Measurements from ENCODE around the gene SLC30A3.
A peak's percentile ranks its signal among the peaks of the same experiment; 100 is the strongest.

Gene SLC30A3

DNA sequence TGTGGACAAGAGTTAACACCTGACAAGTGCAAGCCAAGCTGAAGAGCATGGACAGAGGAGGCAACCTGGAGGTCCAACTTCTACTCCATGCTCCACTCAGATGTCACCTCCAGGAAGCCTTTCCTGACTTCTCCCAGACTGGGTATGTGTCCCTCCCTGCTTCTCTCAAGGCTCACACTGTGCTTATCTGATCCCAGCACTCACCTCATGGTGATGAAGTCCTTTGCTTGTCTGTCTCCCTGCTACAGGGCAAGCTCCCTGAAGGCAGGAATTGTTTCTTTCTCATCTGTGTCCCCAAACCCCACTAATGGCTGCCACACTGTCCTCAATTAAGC is 2.7 kb upstream of the SLC30A3 start:
- TF ChIP-seq, protein P1, sequence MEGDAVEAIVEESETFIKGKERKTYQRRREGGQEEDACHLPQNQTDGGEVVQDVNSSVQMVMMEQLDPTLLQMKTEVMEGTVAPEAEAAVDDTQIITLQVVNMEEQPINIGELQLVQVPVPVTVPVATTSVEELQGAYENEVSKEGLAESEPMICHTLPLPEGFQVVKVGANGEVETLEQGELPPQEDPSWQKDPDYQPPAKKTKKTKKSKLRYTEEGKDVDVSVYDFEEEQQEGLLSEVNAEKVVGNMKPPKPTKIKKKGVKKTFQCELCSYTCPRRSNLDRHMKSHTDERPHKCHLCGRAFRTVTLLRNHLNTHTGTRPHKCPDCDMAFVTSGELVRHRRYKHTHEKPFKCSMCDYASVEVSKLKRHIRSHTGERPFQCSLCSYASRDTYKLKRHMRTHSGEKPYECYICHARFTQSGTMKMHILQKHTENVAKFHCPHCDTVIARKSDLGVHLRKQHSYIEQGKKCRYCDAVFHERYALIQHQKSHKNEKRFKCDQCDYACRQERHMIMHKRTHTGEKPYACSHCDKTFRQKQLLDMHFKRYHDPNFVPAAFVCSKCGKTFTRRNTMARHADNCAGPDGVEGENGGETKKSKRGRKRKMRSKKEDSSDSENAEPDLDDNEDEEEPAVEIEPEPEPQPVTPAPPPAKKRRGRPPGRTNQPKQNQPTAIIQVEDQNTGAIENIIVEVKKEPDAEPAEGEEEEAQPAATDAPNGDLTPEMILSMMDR (IDR thresholded peaks at IDR 0.05; ENCODE audit: low read depth, low read length, poor library complexity, severe bottlenecking) = no peak
- no peak for TF ChIP-seq EZH2phosphoT487 (IDR thresholded peaks at IDR 0.05; ENCODE audit: borderline replicate concordance, low read length)
- Histone ChIP-seq H3K4me3 (ENCODE audit: low read length) (no peak overlapping the region), H3K9me3 (ENCODE audit: control insufficient read depth, insufficient read depth, low read length) (no peaks in the 10 kb centered on the region), H3K4me1 (ENCODE audit: control insufficient read depth, low read length) (peaks cover 33% of the 10 kb centered on the region), H3K27me3 (ENCODE audit: control insufficient read depth, low read length) (peaks cover 62% of the 10 kb centered on the region), H3K4me2 (ENCODE audit: low read length) (no peak overlapping the region; the same call in 1 of the 2 replicates), H3K27ac (ENCODE audit: low read depth, low read length) (no peak overlapping the region), H3F3A (ENCODE audit: control insufficient read depth, insufficient read depth) (no peaks in the 10 kb centered on the region), H4K20me1 (ENCODE audit: control insufficient read depth, insufficient read depth, low read depth, low read length) (no peaks in the 10 kb centered on the region), H3K36me3 (ENCODE audit: control insufficient read depth, low read length) (no peaks in the 10 kb centered on the region), H3K79me2 (ENCODE audit: control insufficient read depth, low read length) (no peaks in the 10 kb centered on the region), H3K9me2 (replicated peaks; ENCODE audit: control insufficient read depth, low read length) (no peaks in the 10 kb centered on the region)

DNA sequence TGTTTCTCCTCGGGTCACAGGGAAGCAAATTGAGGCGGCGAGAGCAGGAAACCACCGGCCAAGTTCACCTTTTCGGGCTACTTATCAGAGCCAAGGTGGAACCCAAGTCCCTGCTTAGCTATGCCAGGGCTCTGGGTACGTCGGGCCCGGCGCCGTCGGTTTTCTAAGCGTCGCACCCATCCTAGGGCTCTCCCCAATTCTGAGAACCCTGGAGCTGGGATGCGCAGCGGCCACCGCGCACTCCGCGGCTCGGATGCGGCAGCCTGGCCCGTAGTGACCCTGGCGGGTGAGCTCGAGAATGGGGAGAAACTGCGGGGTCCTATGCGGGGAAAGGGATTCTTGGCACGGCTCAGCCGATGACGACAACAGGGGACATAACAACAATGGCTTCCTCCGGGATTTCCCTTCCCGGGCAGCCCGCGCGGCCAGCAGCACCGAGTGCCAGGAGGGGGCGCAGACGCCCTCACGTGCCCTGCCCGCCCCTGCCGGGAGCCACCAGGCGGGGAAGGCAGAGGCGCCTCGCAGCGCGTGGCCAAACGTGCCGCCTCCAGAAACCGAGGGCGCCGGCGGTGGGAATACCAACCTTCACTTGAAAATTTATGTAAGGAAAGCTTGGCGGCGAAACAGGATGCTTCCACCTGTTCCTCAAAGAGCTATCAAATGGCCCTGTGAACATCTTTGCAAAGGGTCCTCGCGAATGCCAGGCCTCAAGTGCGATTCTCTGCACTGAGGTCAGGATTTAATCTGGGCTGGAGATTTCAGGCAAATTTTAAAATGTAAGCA is 2.1 kb upstream of the SLC30A3 start:
- H3K4me2 ChIP-seq (ENCODE audit: low read length) = peak overlapping the region; percentile 89
- no peaks in the 10 kb centered on the region for H4K20me1 ChIP-seq (ENCODE audit: control insufficient read depth, insufficient read depth, low read depth, low read length)
- no peaks in the 10 kb centered on the region for H3K79me2 ChIP-seq (ENCODE audit: control insufficient read depth, low read length)
- peak overlapping the region; percentile 78 for H3K4me3 ChIP-seq (ENCODE audit: low read length)
- H3K36me3 ChIP-seq (ENCODE audit: control insufficient read depth, low read length) = no peaks in the 10 kb centered on the region
- TF ChIP-seq, protein P1 (IDR thresholded peaks at IDR 0.05; ENCODE audit: low read depth, low read length, poor library complexity, severe bottlenecking) = peak; percentile 73
- no peak for TF ChIP-seq EZH2phosphoT487 (IDR thresholded peaks at IDR 0.05; ENCODE audit: borderline replicate concordance, low read length)
- no peaks in the 10 kb centered on the region for H3F3A ChIP-seq (ENCODE audit: control insufficient read depth, insufficient read depth)
- no peaks in the 10 kb centered on the region for H3K9me2 ChIP-seq (replicated peaks; ENCODE audit: control insufficient read depth, low read length)
- no peak overlapping the region for H3K27ac ChIP-seq (ENCODE audit: low read depth, low read length)
- peaks cover 33% of the 10 kb centered on the region for H3K4me1 ChIP-seq (ENCODE audit: control insufficient read depth, low read length)
- peaks cover 68% of the 10 kb centered on the region for H3K27me3 ChIP-seq (ENCODE audit: control insufficient read depth, low read length)
- H3K9me3 ChIP-seq (ENCODE audit: control insufficient read depth, insufficient read depth, low read length) = no peaks in the 10 kb centered on the region

DNA sequence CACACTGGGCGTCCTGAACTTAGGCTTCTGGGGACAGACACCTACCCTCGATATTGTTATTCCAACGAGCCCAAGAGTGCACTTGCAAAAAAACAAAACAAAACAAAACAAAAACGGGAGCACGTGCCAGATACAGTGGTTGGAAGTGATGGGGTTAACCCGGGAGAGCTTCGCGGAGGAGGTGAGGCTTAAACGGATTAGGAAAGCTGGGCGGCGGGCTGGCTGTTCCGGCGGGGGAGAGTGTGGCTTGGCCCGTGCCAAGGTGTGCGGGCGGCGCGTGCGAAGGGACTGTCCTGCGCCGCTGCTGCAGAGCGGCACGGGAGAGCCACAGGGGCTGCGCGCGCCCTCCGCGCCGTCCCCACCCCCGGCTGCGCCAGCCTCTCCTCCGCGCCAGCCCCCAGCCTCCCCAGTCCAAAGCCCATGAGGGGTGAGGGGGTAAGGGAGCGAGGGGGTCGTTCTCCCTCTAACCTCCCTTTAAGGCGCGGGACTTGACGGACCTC is 1.5 kb upstream of the SLC30A3 start:
- H3K27ac ChIP-seq (ENCODE audit: low read depth, low read length) = no peak overlapping the region
- H3K4me1 ChIP-seq (ENCODE audit: control insufficient read depth, low read length) = peaks cover 33% of the 10 kb centered on the region
- H3K4me2 ChIP-seq (ENCODE audit: low read length) = peak overlapping the region; percentile 89
- H3K36me3 ChIP-seq (ENCODE audit: control insufficient read depth, low read length) = no peaks in the 10 kb centered on the region
- no peaks in the 10 kb centered on the region for H3K9me3 ChIP-seq (ENCODE audit: control insufficient read depth, insufficient read depth, low read length)
- no peaks in the 10 kb centered on the region for H3K9me2 ChIP-seq (replicated peaks; ENCODE audit: control insufficient read depth, low read length)
- H3F3A ChIP-seq (ENCODE audit: control insufficient read depth, insufficient read depth) = no peaks in the 10 kb centered on the region
- peaks cover 73% of the 10 kb centered on the region for H3K27me3 ChIP-seq (ENCODE audit: control insufficient read depth, low read length)
- H3K4me3 ChIP-seq (ENCODE audit: low read length) = peak overlapping the region; percentile 78
- H3K79me2 ChIP-seq (ENCODE audit: control insufficient read depth, low read length) = no peaks in the 10 kb centered on the region
- no peaks in the 10 kb centered on the region for H4K20me1 ChIP-seq (ENCODE audit: control insufficient read depth, insufficient read depth, low read depth, low read length)
- TF ChIP-seq, protein P1 (IDR thresholded peaks at IDR 0.05; ENCODE audit: low read depth, low read length, poor library complexity, severe bottlenecking) = no peak
- no peak for TF ChIP-seq EZH2phosphoT487 (IDR thresholded peaks at IDR 0.05; ENCODE audit: borderline replicate concordance, low read length)

Data from DOHH2 (cell line).